ENCODE measurements around the gene SIRT3.
A peak's percentile ranks its signal among the peaks of the same experiment; 100 is the strongest.

The SIRT3 gene

GRCh38 chr11:235997-236773, at the start of gene SIRT3:
Gene SIRT3 (minus strand): TSS chr11:236342. CDS start chr11:236328, 14 bp downstream.
- Mint-ChIP-seq H3K4me1 (peaks cover 38% of the 10 kb centered on the region), H3K27ac (peak within 1 kb of the TSS; percentile 99), H3K9me3 (no peaks in the 10 kb centered on the region), H3K4me3 (peak within 1 kb of the TSS; percentile 97), H3K27me3 (no peaks in the 10 kb centered on the region), H3K36me3 (peaks cover 7% of the 10 kb centered on the region)

- H3K4me3 Mint-ChIP-seq: no peak overlapping the region
- peak overlapping the region; percentile 8 for H3K27ac Mint-ChIP-seq
- peaks cover 2% of the 10 kb centered on the region for H3K27me3 Mint-ChIP-seq
- H3K4me1 Mint-ChIP-seq: peaks cover 51% of the 10 kb centered on the region
- H3K36me3 Mint-ChIP-seq: peaks cover 3% of the 10 kb centered on the region
- no peaks in the 10 kb centered on the region for H3K9me3 Mint-ChIP-seq
These were observed 49.7 kb upstream of the SIRT3 start for GRCh38 chr11:285894-286220.

DNA sequence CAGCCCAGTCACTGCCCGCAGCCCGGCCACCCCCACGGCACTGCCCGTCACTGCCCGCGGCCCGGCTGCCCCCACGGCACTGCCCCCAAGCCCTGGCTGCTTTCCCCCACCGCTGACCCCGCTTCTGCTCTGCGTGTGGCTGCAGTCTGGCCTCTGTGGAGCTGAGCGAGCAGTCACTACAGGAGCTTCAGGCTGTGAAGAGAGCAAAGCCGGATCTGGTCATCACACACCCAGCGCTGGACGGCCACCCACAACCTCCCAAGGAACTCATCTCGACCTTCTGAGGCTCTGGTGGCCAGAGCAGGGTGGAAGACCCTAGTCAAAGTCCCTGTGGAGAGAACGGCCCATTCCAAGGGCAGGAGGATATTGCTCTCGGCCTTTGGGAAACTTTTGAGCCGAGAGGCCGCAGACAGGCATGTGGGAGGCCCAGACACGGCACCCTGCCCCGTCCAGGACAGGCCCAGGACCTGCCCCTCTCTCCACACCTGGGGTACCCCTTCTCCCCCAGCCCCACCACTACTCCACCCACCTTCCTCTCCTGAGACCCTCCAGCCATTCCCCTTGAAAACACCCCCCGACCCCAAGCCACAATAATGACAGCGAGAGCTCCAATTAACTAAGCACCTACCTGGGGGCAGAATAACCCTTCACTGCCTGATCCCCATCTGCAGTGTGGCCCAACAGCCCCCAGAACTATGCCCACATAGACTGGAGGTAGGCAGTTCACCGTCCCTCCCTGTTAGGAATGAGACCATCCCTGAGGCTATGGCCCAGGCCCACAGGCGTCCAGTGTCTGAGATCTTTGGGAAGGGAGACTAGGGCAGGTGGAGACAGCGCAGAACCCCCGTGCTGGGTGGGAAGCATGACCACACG, 49.1 kb upstream of the SIRT3 start:
- Mint-ChIP-seq H3K27ac (peak overlapping the region; percentile 8), H3K4me3 (no peak overlapping the region), H3K9me3 (no peaks in the 10 kb centered on the region), H3K27me3 (peaks cover 2% of the 10 kb centered on the region), H3K4me1 (peaks cover 53% of the 10 kb centered on the region), H3K36me3 (peaks cover 3% of the 10 kb centered on the region)

- no peak overlapping the region for H3K27ac Mint-ChIP-seq
- H3K4me1 Mint-ChIP-seq: peaks cover 53% of the 10 kb centered on the region
- no peaks in the 10 kb centered on the region for H3K9me3 Mint-ChIP-seq
- H3K27me3 Mint-ChIP-seq: peaks cover 2% of the 10 kb centered on the region
- H3K36me3 Mint-ChIP-seq: peaks cover 3% of the 10 kb centered on the region
- H3K4me3 Mint-ChIP-seq: no peak overlapping the region
These were observed 48.2 kb upstream of the SIRT3 start for GRCh38 chr11:284105-285020.

- Mint-ChIP-seq H3K36me3 (peaks cover 3% of the 10 kb centered on the region), H3K27ac (peak overlapping the region; percentile 35), H3K9me3 (no peaks in the 10 kb centered on the region), H3K27me3 (peaks cover 2% of the 10 kb centered on the region), H3K4me3 (peak overlapping the region; percentile 36), H3K4me1 (peaks cover 56% of the 10 kb centered on the region)
These were observed 47.4 kb upstream of the SIRT3 start for GRCh38 chr11:283405-284104.

DNA sequence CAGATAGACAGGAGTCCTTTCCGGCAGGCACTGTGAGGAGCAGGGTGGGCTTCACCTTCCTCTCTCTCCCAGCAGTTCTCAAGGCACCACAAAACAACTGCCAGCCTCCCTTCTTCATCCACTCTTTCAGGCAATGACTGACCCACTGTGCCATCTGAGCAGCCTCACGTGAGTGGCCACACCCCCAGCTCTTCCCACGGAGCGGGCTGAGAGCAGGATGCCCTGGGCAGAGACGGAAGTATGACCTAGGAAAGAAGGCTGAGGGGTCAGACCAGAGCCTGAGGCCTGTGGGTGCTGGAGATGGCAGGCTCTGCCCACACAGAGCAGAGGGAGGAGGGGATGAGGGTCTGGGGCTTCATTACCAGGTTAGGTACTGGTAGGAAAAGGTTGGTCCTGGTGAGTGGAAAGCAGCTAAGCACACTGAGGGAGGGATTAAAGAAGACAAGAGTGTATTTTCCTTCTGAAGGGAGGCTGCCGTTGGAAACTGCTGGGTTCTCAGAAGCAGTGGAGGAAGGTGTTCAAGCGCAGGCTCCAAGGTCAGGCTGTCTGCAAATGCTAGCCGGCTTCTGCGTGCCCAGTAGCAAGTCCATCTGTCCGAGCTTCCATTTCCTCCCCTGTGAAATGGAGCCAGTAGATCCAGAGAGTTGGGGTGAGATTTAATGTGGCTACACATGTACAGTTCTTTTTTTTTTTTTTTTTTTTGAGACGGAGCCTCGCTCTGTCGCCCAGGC, 46.7 kb upstream of the SIRT3 start:
- Mint-ChIP-seq H3K9me3 (no peaks in the 10 kb centered on the region), H3K27me3 (peaks cover 2% of the 10 kb centered on the region), H3K36me3 (peaks cover 3% of the 10 kb centered on the region), H3K27ac (no peak overlapping the region), H3K4me3 (peak overlapping the region; percentile 73), H3K4me1 (peaks cover 56% of the 10 kb centered on the region)

- H3K36me3 Mint-ChIP-seq: peaks cover 3% of the 10 kb centered on the region
- H3K9me3 Mint-ChIP-seq: no peaks in the 10 kb centered on the region
- H3K4me3 Mint-ChIP-seq: peak overlapping the region; percentile 73
- peaks cover 2% of the 10 kb centered on the region for H3K27me3 Mint-ChIP-seq
- H3K27ac Mint-ChIP-seq: peak overlapping the region; percentile 88
- H3K4me1 Mint-ChIP-seq: peaks cover 59% of the 10 kb centered on the region
These were observed 46.0 kb upstream of the SIRT3 start for GRCh38 chr11:282171-282570.

DNA sequence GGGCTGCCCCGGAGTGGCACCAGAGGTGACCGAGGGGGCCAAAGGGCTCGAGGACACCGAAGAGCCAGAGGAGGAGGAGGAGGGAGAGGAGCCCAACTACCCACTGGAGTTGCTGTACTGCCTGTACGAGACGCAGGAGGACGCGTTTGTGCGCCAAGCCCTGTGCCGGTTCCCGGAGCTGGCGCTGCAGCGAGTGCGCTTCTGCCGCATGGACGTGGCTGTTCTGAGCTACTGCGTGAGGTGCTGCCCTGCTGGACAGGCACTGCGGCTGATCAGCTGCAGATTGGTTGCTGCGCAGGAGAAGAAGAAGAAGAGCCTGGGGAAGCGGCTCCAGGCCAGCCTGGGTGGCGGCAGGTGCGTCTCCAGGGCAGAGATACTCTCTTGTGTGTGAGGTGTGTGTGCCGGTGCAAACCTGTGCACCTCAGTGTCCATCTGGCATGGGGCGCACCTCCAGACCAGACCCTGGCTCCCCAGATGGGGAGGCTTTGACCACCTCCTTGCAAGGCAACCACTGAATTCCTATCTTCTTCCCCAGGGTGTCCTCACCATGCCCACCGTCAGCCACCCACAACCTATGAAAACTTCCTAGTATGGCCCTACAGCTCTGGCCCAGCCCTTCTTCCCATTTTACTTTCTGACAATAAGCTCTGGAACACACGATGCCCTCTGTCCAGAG, 45.5 kb upstream of the SIRT3 start:
- peaks cover 55% of the 10 kb centered on the region for H3K4me1 Mint-ChIP-seq
- H3K27ac Mint-ChIP-seq: peak overlapping the region; percentile 88
- H3K27me3 Mint-ChIP-seq: peaks cover 2% of the 10 kb centered on the region
- H3K36me3 Mint-ChIP-seq: peaks cover 3% of the 10 kb centered on the region
- H3K4me3 Mint-ChIP-seq: peak overlapping the region; percentile 73
- no peaks in the 10 kb centered on the region for H3K9me3 Mint-ChIP-seq

DNA sequence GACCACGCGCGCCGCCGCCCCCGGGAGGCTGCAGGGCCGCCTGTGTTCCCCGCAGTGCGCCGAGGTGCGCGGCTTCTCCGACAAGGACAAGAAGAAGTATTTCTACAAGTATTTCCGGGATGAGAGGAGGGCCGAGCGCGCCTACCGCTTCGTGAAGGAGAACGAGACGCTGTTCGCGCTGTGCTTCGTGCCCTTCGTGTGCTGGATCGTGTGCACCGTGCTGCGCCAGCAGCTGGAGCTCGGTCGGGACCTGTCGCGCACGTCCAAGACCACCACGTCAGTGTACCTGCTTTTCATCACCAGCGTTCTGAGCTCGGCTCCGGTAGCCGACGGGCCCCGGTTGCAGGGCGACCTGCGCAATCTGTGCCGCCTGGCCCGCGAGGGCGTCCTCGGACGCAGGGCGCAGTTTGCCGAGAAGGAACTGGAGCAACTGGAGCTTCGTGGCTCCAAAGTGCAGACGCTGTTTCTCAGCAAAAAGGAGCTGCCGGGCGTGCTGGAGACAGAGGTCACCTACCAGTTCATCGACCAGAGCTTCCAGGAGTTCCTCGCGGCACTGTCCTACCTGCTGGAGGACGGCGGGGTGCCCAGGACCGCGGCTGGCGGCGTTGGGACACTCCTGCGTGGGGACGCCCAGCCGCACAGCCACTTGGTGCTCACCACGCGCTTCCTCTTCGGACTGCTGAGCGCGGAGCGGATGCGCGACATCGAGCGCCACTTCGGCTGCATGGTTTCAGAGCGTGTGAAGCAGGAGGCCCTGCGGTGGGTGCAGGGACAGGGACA, 44.8 kb upstream of the SIRT3 start:
- Mint-ChIP-seq H3K9me3 (no peaks in the 10 kb centered on the region), H3K36me3 (peaks cover 3% of the 10 kb centered on the region), H3K27ac (no peak overlapping the region), H3K4me1 (peaks cover 49% of the 10 kb centered on the region), H3K27me3 (peaks cover 2% of the 10 kb centered on the region), H3K4me3 (peak overlapping the region; percentile 73)

- H3K27ac Mint-ChIP-seq: peak overlapping the region; percentile 88
- H3K36me3 Mint-ChIP-seq: peaks cover 3% of the 10 kb centered on the region
- H3K9me3 Mint-ChIP-seq: no peaks in the 10 kb centered on the region
- H3K4me1 Mint-ChIP-seq: peaks cover 46% of the 10 kb centered on the region
- H3K4me3 Mint-ChIP-seq: peak overlapping the region; percentile 79
- peaks cover 2% of the 10 kb centered on the region for H3K27me3 Mint-ChIP-seq
These were observed 44.0 kb upstream of the SIRT3 start for GRCh38 chr11:279966-280705.

- Mint-ChIP-seq H3K36me3 (peaks cover 3% of the 10 kb centered on the region), H3K27me3 (peaks cover 2% of the 10 kb centered on the region), H3K4me1 (peaks cover 46% of the 10 kb centered on the region), H3K9me3 (no peaks in the 10 kb centered on the region), H3K4me3 (peak overlapping the region; percentile 78), H3K27ac (no peak overlapping the region)
These were observed 43.2 kb upstream of the SIRT3 start for GRCh38 chr11:279040-279965.
